HS-5 (cell line): Measurements from ENCODE around the gene HBZ.
"Not testable (repeated sequence)": the region's sequence is repeated elsewhere in the genome, so short reads cannot be mapped to it uniquely, and the experiment has no call there.

Source experiments
- DNase-seq: peaks from one replicate; pipeline ENCODE4 v3.0.0-alpha.2; 2012; ENCODE audit warnings: low read depth

HBZ gene

GRCh38 chr16:179211-180092, 27.0 kb downstream of the HBZ start:
- no peak for DNase-seq

DNA sequence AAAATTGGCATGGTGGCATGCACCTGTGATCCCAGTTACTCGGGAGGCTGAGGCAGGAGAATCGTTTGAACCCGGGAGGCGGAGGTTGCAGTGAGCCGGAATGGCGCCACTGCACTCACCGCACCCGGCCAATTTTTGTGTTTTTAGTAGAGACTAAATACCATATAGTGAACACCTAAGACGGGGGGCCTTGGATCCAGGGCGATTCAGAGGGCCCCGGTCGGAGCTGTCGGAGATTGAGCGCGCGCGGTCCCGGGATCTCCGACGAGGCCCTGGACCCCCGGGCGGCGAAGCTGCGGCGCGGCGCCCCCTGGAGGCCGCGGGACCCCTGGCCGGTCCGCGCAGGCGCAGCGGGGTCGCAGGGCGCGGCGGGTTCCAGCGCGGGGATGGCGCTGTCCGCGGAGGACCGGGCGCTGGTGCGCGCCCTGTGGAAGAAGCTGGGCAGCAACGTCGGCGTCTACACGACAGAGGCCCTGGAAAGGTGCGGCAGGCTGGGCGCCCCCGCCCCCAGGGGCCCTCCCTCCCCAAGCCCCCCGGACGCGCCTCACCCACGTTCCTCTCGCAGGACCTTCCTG, 27.7 kb downstream of the HBZ start, which contains the start of gene HBQ1:
Gene HBQ1, plus strand, starts transcription at position 359 of the 575 bp plus-strand sequence. Its CDS starts 28 bp downstream, at position 387.
- DNase-seq = no peak

- no peak for DNase-seq
Observed at GRCh38 chr16:180681-181564, 28.5 kb downstream of the HBZ start.

DNA sequence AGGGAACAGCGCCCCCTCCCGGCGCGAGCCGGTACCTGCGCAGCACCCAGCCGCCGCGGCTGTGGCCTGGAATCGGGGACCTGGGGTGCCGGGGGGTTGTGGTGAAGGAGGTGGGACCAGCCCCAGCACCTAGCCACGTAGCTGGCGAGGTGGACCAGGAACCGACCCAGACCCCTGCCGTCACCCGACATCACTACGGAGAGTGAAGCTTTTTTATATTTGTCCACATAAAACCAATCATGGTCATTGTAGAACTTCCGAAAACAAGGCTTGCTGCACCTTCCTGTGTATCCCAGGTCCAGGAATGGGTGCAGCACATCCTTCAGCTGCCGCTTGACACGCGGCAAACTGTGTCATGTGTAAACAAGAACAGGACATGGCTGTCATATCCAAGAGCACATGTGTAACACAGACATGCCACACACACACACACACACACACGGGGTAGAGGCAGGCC, 29.1 kb downstream of the HBZ start:
- DNase-seq = no peak

DNA sequence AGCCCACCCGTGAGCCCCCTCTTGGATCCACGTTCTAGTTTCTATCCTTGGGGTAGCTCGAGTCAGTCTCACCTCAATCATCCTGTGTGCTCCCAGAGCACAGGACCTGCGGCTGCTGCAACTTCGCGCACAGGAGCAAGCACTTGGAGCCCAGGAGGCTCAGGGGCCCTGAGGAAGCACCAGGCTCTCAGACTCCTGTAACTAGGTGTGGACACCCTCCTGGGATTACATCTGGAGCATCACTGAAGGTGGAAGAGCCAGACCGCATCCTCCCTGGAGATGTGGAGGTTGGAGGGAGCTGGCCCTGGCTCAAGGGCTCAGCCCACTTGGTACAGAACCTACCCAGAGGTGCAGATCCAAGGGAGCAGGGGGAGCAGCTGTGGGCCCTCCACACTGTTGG, 30.6 kb downstream of the HBZ start:
- DNase-seq = no peak

- no peak for DNase-seq
Observed at GRCh38 chr16:185213-185612, 32.8 kb downstream of the HBZ start.

GRCh38 chr16:185691-186090, 33.2 kb downstream of the HBZ start:
- DNase-seq = no peak

- DNase-seq = no peak
Observed at GRCh38 chr16:187330-187729, 34.9 kb downstream of the HBZ start.

- DNase-seq = no peak
Observed at GRCh38 chr16:188674-189073, 36.2 kb downstream of the HBZ start.

GRCh38 chr16:189604-190186, 37.3 kb downstream of the HBZ start:
- no peak for DNase-seq

- no peak for DNase-seq
Observed at GRCh38 chr16:191831-192230, 39.4 kb downstream of the HBZ start.

GRCh38 chr16:192686-193085, 40.2 kb downstream of the HBZ start:
- no peak for DNase-seq

DNA sequence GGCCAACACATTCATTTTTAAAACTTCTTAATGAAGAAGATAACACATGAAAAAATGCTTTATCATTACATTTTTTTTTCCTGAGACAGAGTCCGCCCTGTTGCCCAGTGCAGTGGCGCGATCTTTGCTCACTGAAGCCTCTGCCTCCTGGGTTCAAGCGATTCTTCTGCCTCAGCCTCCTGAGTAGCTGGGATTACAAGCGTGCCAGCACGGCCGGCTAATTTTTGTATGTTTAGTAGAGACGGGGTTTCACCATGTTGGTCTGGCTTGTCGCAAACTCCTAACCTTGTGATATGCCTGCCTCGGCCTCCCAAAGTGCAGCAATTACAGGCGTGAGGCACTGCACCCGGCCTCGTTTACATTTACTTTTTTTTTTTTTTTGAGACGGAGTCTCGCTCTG, 41.0 kb downstream of the HBZ start:
- no peak for DNase-seq

DNA sequence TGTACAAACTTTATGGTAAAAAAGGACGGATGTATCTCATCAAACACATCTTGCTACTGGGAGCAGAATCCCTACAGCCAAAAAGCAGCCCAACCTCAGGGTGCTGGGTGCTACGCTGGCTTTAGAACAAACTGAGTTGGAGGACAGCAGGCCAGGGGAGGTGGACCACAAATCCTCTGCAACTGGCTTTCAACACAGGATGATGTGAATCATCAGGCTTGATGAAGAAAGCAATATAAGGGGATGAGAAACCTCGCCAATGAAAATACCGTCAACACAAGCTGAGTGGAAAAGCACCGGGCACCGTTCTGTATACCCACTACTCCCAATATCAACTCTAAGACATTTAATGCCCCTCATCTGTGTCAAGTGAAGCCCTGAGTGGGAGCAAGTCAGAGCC, 42.1 kb downstream of the HBZ start:
- DNase-seq = no peak

GRCh38 chr16:200388-200787, 47.9 kb downstream of the HBZ start:
- DNase-seq = peak; percentile 63

DNA sequence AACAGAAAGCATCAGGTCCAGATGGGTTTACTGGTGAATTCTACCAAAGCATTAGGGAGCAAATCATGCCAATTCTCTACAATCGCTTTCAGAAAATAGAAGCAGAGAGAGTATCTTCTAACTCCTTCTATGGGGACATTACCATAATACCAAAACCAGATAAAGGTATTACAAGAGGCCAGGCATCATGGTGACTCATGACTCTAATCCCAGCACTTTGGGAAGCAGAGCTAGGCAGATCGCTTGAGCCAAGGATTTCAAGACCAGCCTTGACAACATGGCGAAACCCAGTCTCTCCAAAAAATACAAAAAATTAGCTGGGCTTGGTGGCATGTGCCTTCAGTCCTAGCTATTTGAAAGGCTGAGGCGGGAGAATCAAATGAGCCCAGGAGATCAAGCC, 50.8 kb downstream of the HBZ start:
- DNase-seq = no peak

DNA sequence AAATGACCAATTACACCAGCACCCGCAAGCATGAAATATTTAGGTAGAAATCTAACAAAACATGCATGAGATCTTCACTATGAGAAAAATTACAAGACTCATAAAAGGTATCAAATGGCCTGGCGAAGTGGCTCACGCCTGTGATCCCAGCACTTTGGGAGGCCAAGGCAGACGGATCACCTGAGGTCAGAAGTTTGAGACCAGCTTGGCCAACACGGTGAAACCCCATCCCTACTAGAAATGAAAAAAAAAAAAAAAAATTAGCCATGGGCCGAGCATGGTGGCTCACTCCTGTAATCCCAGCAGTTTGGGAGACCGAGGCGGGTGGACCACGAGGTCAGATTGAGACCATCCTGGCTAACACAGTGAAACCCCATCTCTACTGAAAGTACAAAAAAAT, 51.6 kb downstream of the HBZ start:
- not testable (repeated sequence) for DNase-seq
